Measurements from ENCODE around the gene RP2. TPM values are rescaled to one million over a fixed set of nuclear protein-coding genes. Genes with fewer than 3 reads are reported as not detected.

RP2 gene
- polyA plus RNA-seq, 1 donor (not counting 4 experiments of a cell fraction or from before 2014, with no cell fraction given): 20.9 TPM

GRCh38 chrX:46922611-46923010, 85.8 kb downstream of the RP2 start:
- dilution Hi-C loops (cut with MboI; ENCODE audit: extremely low pct_ligation_motif_present, low sequenced_read_pairs): no loop called here

GRCh38 chrX:46927718-46928117, 90.9 kb downstream of the RP2 start:
- dilution Hi-C loops (cut with MboI; ENCODE audit: extremely low pct_ligation_motif_present, low sequenced_read_pairs): no loop called here

More at GRCh38 chrX:46922611-46923010, 85.8 kb downstream of the RP2 start:
- Histone ChIP-seq H3K9ac (ENCODE audit: control insufficient read depth, extremely low read depth, insufficient read depth, low read length) (no peak overlapping the region), H4K20me1 (ENCODE audit: control insufficient read depth, extremely low read depth, insufficient read depth, low read length) (no peaks in the 10 kb centered on the region), H3K36me3 (ENCODE audit: control insufficient read depth in 2 of 2, extremely low read depth in 1 of 2, insufficient read depth in 2 of 2, low read length in 2 of 2) (no peaks in the 10 kb centered on the region), H3K9me3 (ENCODE audit: control insufficient read depth, low read depth, low read length) (no peaks in the 10 kb centered on the region), H3K27ac (ENCODE audit: control insufficient read depth, insufficient read depth, low read length) (no peak overlapping the region), H3K4me2 (ENCODE audit: control insufficient read depth, extremely low read depth, insufficient read depth, low read depth, low read length) (no peak overlapping the region), H3K79me2 (ENCODE audit: control insufficient read depth, insufficient read depth, low read length) (peaks cover 21% of the 10 kb centered on the region), H3K4me3 (ENCODE audit: control insufficient read depth in 2 of 3, extremely low read depth in 1 of 3, insufficient read depth in 2 of 3, low read depth in 1 of 3, low read length in 3 of 3) (no peak overlapping the region), H3K27me3 (ENCODE audit: control insufficient read depth, extremely low read depth, insufficient read depth, low read length) (no peaks in the 10 kb centered on the region), H2AFZ (ENCODE audit: control insufficient read depth, low read length) (no peak overlapping the region), H3K4me1 (ENCODE audit: control insufficient read depth, extremely low read depth, insufficient read depth, low read length) (no peaks in the 10 kb centered on the region), H3K9me1 (ENCODE audit: control insufficient read depth, extremely low read depth, insufficient read depth, low read length) (no peaks in the 10 kb centered on the region)
- no peak for DNase-seq (ENCODE audit: low read depth, low spot score)
- TF ChIP-seq EZH2 (IDR thresholded peaks at IDR 0.05; ENCODE audit: low read length): no peak
- TF ChIP-seq CTCF (optimal IDR thresholded peaks at IDR 0.05 in 1 of 3, IDR thresholded peaks at IDR 0.05 in 1 of 3, conservative IDR thresholded peaks at IDR 0.05 in 1 of 3; ENCODE audit: extremely low read depth in 1 of 3, insufficient read depth in 2 of 3, low read length in 3 of 3): no peak
- FAIRE-seq: no peak

More at GRCh38 chrX:46927718-46928117, 90.9 kb downstream of the RP2 start:
- Histone ChIP-seq H3K27ac (ENCODE audit: control insufficient read depth, insufficient read depth, low read length) (no peak overlapping the region), H2AFZ (ENCODE audit: control insufficient read depth, low read length) (no peak overlapping the region), H3K36me3 (ENCODE audit: control insufficient read depth in 2 of 2, extremely low read depth in 1 of 2, insufficient read depth in 2 of 2, low read length in 2 of 2) (no peaks in the 10 kb centered on the region), H3K27me3 (ENCODE audit: control insufficient read depth, extremely low read depth, insufficient read depth, low read length) (no peaks in the 10 kb centered on the region), H3K9me3 (ENCODE audit: control insufficient read depth, low read depth, low read length) (no peaks in the 10 kb centered on the region), H3K9me1 (ENCODE audit: control insufficient read depth, extremely low read depth, insufficient read depth, low read length) (no peaks in the 10 kb centered on the region), H4K20me1 (ENCODE audit: control insufficient read depth, extremely low read depth, insufficient read depth, low read length) (no peaks in the 10 kb centered on the region), H3K4me1 (ENCODE audit: control insufficient read depth, extremely low read depth, insufficient read depth, low read length) (peaks cover 9% of the 10 kb centered on the region), H3K4me2 (ENCODE audit: control insufficient read depth, extremely low read depth, insufficient read depth, low read depth, low read length) (no peak overlapping the region), H3K4me3 (ENCODE audit: control insufficient read depth in 2 of 3, extremely low read depth in 1 of 3, insufficient read depth in 2 of 3, low read depth in 1 of 3, low read length in 3 of 3) (no peak overlapping the region), H3K9ac (ENCODE audit: control insufficient read depth, extremely low read depth, insufficient read depth, low read length) (no peak overlapping the region), H3K79me2 (ENCODE audit: control insufficient read depth, insufficient read depth, low read length) (peaks cover 2% of the 10 kb centered on the region)
- DNase-seq (ENCODE audit: low read depth, low spot score): no peak
- no peak for TF ChIP-seq CTCF (optimal IDR thresholded peaks at IDR 0.05 in 1 of 3, IDR thresholded peaks at IDR 0.05 in 1 of 3, conservative IDR thresholded peaks at IDR 0.05 in 1 of 3; ENCODE audit: extremely low read depth in 1 of 3, insufficient read depth in 2 of 3, low read length in 3 of 3)
- no peak for TF ChIP-seq EZH2 (IDR thresholded peaks at IDR 0.05; ENCODE audit: low read length)
- no peak for FAIRE-seq

Data from keratinocyte (primary cell).